HG02943 (cell line): ENCODE measurements around the gene POM121C.
"Not testable (repeated sequence)": the region's sequence is repeated elsewhere in the genome, so short reads cannot be mapped to it uniquely, and the experiment has no call there.

Experiments used
- ATAC-seq: cut with Tn5 transposase; IDR thresholded peaks from one replicate; pipeline ENCODE4 v1.9.1; 2021; ENCODE audit warnings: mild to moderate bottlenecking, low read depth, moderate library complexity; ENCODE audit not compliant: unreplicated experiment

Gene POM121C

DNA sequence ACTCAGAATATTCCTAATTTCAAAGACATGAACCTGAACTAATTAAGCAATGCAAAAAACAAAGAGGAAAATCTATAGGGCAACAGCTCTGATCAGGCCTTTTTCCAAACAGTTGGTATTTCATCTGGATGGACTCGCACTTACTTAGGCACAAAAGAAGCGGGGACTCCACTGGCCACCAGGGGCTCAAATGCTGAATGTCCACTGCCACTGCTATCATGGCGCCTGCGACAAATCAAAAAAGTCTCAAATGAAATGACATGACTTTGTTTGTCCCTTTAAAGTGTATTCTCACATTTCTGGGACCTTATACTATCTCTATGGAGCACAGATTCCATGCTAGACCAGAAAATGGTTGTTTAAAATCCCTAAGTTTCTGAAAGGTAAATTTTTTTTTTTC, 47.1 kb downstream of the POM121C start:
- not testable (repeated sequence) for ATAC-seq

DNA sequence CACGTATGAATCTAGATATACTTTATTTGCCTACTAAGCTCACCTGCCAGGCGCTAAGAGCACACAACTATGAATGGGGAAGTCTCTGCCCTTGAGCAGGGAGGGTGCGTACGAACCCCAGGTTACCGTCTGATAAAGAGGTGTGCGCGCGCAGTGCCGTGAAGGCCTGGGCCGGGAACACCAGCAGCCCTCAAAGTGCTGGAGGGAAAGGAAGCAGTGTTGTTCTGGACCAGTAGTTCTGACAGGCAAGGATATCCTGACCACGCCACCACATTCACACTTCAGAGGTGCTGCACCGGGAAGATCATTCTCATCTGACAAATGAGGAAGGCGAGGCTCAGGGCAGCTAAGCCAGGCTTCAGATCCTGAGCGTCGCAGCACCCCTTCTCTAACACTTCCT, 62.6 kb downstream of the POM121C start:
- not testable (repeated sequence) for ATAC-seq

DNA sequence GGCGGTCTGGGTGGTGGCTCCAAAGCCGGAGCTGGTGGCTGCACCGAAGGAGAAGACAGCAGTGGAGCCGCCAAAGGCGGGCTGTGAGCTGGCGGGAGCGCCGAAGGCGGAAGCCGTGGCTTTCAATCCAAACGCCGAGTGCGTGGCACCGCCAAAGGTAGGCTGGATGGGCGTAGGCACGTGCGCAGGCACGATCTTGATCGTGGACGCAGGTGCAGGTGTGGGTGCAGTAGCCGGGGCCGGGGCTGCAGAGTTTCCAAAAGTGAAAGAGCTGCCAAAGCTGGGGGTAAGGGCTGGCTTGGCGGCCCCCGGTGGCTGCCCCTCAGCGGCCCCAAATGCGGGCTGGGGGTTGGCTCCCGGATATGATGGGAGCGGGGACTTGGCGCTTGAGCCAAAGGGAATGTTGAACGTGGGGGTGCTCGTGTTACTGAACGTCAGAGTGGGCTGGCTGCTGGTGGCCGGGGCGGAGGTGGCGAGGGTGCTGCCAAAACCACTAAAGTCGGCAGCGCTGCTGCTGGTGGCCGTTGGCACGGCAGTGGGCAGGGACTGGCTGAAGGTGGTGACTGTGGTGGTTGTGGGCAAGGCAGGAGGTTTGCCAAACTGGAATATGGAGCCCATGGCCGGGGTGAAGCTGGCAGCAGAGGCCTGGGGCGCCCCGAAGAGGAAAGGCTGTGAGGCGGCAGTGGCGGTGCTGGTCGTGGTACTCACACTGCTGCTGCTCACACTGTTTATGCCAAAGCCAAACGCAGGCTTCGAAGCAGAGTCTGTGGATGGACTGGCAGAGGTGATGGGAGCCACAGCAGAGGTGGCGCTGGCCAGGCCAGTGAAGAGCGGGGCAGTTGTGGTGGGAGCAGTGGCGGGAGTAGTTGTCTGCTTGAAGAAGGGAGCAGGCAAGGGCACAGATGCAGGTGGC, 64.0 kb downstream of the POM121C start:
- not testable (repeated sequence) for ATAC-seq

DNA sequence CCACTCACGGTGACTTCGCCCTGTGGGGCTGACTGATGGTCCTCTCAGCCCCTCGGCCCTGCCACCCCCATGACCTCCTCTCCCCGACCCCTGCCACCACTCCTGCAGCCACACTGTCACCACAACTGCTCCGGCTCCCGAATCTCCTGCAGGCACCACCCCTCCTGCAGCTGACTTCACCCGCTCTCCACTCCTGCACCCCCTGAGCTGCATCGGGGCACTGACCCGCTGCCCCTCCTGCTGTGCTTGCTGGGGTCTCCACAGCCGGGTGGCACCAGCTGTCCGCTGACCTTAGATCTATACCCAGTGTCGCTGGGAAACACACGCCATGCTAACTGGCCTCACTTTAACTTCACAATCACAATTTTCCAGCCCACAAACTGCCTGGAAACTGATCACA, 65.9 kb downstream of the POM121C start:
- not testable (repeated sequence) for ATAC-seq

DNA sequence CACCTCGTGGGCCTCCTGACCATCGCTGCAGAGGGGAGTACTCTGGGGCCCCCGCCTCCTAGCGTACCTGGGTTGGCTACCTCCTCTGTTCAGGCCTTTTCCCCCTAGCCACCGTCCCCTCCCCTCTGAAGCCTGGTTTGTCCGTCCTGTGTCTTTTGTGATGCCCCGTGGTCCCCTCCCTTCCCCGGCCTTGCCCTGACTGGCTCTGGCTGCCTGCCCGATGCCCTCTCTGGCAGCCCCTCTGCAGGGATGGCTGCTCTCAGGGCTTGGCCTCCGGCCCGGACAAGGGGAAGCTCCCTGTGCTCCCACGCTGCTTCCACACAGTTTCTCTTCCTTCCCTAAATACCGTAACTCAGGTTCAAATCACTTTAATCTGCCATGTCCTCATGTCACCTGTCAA, 66.4 kb downstream of the POM121C start:
- ATAC-seq: not testable (repeated sequence)

DNA sequence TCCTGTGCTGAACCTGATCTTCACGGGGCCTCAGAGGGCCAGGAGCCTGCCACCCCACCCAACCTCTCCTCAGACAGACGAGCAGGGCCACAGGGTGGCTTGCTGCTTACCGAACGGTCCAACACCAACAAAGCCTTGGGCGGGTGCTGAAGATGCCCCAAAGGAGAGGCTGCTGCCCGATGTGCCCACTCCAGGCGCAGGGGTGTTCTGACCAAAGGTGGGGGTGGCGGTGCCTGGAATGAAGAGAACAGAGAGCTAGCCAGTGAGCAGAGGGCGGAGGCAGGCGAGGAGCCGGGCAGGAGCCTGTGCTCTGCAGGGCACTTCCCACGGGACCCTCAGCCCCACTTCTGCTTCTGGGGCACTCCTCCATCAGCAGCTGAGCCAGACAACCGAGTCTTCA, 66.9 kb downstream of the POM121C start:
- not testable (repeated sequence) for ATAC-seq

DNA sequence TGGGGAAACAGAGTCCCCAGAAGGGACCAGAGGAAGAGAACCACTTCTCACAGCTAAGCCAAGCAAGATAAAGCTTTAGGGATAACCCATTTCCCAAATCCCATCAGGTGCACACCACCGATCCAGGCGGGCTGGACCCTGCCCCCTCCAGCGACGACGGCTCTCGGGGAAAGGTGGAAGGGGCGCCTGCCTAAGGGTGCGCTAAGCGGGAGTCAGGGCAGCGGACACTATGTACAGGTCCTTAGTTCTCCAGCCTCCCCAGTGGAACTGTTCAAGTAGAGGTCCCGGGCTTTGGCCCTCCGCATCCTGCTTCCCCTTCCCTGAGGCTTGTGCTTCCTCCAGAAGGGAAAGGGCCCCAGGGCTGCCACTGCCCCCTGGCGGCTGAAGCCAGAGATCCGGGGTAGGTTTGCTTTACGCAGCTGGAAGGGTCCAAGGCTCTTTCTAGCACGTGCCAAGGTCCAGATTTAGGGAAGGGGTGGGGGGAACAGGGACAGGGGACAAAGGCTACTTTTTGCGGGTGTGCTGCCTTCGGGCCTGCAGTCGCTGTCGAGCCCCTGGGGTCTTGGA, 67.7 kb downstream of the POM121C start:
- ATAC-seq: not testable (repeated sequence)

DNA sequence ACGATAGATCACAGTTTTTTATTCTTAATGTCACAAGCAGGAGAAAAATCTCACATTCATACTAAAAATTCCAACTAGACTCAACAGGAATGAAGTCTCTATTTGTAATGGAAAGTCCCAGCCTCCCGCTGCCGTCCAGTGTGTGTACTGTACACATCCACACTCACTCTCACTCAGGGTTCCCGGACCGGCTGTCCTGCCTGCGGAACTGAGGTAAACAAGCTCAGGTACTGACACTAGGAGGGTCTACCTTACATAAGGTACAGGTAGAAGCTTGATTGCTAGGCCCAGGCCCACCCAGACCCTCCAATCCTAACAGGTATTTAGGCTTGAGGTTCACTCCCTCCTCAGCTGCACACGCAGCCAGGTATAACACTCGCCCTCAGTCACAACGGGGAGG, 69.3 kb downstream of the POM121C start:
- not testable (repeated sequence) for ATAC-seq

DNA sequence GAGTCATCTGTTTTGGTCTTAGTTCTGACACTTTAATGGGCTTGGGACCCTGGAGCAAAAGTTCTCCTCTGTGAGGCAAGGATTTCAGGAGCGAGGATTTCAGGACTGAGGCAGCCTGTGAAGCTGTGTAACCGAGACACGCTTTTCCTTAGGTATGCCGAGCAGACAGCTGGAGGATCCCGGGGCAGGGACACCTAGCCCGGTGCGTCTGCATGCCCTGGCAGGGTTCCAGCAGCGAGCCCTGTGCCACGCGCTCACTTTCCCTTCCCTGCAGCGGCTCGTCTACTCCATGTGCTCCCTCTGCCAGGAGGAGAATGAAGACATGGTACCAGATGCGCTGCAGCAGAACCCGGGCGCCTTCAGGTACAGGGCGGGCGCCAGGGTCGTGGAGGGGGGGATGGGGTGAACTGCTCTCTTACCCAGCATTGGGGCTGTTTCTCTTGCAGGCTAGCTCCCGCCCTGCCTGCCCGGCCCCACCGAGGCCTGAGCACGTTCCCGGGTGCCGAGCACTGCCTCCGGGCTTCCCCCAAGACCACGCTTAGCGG, 70.2 kb downstream of the POM121C start:
- ATAC-seq: not testable (repeated sequence)

DNA sequence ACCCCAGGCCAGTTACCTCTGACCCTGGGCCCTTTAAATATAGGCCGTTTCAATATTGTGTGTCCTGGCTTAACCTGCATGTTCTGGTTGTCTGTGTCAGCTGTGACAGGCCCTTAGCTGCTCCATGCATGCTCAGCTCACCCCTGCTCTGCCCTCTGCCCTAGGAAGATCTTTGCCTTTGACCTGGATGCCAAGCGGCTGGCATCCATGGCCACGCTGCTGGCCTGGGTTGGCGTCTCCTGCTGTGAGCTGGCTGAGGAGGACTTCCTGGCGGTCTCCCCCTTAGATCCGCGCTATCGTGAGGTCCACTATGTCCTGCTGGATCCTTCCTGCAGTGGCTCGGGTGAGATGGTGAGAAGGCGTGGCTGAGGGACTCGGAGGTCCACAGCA, 70.7 kb downstream of the POM121C start:
- not testable (repeated sequence) for ATAC-seq

DNA sequence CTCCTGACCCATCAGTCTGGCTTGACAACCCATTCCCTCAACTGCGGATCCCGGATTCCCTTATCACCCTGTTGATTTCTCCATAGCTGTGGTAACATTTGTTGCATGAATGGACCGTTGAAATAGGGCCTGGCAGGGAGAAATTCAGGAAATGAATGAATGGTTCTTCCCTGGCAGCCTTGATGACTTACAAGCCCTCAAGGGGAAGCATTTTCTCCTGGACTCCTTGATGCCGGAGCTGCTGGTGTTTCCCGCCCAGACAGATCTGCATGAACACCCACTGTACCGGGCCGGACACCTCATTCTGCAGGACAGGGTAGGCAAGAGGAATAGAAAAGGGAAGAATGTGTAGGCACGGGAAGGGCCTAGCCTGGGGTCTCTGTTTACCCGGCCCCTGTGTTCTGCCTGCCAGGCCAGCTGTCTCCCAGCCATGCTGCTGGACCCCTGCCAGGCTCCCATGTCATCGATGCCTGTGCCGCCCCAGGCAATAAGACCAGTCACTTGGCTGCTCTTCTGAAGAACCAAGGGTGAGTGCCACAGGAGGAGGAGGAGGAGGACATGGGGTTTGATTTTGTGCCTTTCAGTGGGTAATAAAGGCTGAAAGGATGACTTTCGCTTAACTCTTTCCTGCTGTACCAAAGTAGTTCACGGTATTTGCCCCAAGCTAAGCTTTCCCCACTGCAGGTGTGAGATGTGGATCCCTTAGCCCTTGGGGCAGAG, 71.2 kb downstream of the POM121C start:
- not testable (repeated sequence) for ATAC-seq

DNA sequence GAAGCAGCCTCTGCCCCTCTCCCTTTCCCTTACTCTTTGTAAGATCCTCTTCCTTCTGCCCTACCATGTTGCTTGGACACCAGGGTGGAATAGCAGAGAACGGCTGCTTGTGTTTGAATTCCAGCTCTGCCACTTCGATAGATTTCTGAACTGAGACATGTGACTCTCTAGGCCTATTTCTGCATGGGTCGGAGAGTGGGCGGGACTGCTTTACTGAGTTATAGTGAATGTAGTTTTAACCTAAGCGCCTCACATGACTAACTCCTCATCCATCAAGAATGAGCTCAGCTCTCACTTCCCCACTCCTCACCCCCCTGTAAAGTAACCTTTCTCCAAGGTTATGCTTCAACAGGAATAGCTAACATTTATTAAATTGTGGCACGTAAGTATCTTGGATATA, 71.9 kb downstream of the POM121C start:
- ATAC-seq: not testable (repeated sequence)

DNA sequence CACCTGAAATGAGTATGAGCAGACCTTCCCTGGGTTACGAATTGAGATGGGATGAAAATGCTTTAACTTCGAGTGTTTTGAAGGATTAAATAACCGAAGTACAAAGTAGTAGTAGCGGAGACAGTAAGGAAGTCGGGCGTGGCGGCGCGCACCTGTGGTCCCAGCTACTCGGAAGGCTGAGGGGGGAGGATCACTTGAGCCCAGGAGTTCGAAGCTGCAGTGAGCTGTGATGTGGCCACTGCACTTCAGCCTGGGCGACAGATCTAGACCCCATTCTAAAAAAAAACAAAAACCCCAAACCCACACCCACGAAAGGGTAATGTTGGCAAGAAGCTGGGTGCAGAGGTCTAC, 75.3 kb downstream of the POM121C start:
- ATAC-seq: peak; percentile 14

DNA sequence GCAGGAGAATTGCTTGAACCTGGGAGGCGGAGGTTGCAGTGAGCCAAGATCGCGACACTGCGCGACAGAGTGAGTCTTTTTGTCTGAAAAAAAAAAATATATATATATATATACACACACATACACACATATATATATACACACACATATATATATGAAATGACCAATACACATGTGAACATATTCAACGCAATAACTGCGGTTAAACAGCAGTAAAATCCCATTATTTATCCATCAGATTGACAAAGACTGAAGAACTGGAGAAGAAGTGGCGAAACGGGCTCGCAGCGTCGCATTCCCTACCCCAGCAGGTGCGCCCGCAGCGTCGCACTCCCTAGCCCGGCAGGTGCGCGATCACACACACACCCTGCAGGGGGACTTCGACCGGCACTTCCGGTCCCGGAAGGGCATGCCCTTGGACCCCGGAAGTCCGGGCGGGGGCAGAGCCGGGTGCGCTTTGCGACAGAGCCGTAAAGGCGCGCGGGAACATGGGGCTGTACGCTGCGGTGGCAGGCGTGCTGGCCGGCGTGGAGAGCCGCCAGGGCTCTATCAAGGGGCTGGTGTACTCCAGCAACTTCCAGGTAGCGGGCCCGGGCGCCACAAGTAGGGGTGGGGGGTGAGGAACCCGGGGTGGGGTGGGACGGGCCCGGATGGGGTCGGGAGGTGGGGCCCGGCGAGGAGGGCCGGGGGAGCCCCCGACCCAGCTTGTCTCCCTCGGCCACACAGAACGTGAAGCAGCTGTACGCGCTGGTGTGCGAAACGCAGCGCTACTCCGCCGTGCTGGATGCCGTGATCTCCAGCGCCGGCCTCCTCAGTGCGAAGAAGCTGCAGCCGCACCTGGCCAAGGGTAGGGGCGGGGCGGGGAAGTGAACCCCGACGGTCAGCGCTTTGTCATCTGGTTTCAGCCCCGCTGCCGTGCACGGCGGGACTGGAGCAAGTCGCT, 75.9 kb downstream of the POM121C start:
- peak; percentile 87 for ATAC-seq

DNA sequence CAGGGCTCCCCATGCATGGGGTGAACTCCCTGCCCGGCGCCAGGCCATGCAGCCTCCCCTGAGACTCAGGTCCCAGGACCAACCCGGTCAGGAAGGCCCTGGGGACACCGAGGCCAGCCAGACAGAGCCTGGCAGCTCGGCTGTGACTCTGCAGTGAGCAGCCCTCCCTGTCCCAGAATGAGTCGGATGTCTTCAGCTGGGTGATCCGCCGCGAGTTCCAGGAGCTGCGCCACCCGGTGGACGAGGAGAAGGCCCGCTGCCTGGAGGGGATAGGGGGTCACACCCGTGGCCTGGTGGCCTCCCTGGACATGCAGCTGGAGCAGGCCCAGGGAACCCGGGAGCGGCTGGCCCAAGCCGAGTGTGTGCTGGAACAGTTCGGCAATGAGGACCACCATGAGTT, 81.4 kb downstream of the POM121C start:
- ATAC-seq: not testable (repeated sequence)

DNA sequence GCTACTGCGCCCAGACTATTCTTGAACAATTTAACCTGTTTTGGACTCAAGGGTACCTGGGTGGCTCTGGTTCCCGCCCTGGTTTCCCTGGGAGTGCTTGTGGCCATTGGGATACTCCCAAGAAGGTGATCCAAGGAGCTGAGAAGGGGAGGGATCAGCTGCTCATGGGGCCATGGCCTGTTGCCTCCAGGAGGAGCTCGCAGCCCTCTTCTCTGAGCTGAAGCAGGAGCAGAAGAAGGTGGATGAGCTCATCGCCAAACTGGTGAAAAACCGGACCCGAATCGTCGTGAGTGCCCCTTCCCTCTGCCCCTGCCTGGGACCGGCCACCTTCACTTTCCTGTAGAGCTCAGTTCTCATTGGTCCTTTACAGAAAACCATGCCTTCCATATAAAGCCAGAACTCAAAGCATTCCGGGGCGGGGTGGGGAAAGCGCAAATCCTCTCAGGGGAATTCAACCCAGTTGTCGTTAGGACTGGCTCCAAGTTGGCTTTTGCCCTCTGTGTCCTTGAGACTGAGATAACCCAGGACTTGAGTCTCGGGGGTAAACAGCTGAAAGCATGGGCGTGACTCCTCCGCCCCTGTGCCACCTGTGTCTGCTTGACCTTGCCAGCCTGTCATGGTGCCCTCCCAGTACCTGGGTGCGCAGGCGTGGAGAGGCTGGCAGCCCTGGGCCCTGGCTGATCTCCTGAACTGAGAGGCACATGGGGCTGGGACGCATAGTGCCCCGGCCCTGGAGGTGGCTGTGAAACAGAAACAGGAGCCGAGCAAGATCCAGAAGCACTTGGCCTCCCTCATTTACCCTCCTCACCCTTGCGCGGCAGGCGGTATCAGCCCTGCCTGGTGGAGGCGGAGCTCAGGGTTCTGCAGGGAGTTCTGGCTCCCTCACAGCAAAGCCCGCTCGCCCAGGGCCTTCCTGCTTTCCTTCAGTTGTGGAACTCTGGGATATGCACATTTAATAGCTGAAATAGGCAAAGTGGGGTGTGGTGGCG, 82.3 kb downstream of the POM121C start:
- ATAC-seq: not testable (repeated sequence)

DNA sequence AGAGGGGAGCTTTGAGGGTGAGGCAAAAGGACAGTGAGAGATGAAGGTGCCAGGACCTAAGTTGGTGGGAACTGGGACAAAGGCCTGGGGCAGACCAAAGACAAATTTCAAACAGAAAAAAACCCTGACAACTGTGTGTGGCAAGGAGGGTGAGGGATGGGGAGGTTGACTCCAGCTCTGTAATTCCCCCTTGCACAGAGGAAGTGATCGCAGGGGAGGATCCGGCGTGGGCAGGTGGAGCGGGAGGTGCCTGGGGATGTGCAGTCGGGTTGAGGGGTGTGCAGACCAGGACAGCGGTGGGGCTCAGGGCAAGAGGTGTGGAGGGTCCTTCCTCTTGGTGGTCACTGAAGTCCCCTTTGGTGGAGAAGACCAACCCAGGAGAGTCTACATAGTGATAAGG, 85.5 kb downstream of the POM121C start:
- ATAC-seq: not testable (repeated sequence)

DNA sequence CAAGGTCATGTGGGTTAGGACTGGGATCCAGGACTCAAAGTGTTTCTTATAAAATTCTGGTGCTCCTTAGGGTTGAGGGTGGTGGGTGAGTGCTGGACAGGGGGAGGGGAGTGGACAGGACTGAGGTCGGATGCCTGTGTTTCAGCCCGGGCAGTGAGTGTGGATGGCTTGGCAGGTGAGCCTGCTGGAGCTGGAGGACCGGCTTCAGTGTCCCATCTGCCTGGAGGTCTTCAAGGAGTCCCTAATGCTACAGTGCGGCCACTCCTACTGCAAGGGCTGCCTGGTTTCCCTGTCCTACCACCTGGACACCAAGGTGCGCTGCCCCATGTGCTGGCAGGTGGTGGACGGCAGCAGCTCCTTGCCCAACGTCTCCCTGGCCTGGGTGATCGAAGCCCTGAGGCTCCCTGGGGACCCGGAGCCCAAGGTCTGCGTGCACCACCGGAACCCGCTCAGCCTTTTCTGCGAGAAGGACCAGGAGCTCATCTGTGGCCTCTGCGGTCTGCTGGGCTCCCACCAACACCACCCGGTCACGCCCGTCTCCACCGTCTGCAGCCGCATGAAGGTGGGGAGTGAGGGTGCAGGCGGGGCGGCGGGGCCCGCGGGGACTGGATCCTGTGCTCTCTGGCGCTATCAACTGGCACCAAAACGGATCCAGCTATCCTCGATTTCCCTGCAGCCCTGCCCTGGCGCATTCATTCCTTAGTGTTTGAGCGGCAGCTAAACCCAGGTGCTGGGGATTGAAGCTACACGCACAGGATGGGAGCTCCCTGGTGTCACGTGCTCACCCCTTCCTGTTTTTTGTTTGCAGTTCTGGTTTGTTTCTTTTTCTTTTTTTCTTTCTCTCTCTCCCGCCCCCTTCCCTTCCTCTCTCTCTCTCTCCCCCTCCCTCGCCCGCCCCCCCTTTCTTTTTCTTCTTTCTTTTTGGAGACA, 87.1 kb downstream of the POM121C start:
- ATAC-seq: not testable (repeated sequence)
